NCI-H1930 (cell line): Measurements from ENCODE around the gene CASK.
"Not testable (repeated sequence)": the region's sequence is repeated elsewhere in the genome, so short reads cannot be mapped to it uniquely, and the experiment has no call there.

Experiments used
- DNase-seq, 2 experiments: peaks; one replicate each; lab custom pipeline; 2025; lab: John Stamatoyannopoulos, UW

CASK gene

DNA sequence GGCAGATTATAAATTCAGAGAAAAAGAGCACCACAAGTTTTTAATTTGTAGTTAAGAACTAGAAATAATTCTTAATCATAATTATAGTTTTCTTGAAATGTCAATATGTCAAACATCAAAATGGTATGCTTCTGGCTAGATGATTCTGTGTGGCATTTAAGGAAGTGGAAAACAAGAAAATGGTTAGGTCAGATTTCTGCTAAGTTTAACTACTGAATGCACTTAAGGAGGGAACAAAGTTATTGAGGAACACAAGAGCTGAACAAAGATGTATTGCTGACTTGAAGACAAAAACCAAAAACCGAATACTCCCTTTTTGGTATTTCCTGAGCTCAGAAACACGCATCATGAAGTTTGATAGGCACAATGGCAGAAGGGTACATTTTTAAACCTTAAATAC is 293.3 kb downstream of the CASK start:
- no peak for DNase-seq

DNA sequence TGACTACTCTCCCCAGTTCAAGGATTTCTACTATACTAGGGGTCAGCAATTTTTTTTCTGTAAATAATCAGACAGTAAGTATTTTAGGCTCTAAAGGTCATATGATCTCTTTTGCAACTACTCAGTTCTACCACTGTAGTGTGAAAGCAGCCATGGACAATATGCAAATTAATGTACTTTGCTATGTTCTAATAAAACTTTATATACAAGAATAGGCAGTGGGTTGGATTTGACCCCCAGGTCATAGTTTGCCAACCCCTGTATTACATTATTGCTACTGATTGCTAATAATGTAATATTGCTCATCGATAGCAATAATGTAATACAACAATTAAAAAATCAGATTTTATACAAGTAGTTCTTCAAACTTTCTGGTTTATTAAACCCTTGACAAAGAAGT is 293.8 kb downstream of the CASK start:
- DNase-seq, result no peak

DNA sequence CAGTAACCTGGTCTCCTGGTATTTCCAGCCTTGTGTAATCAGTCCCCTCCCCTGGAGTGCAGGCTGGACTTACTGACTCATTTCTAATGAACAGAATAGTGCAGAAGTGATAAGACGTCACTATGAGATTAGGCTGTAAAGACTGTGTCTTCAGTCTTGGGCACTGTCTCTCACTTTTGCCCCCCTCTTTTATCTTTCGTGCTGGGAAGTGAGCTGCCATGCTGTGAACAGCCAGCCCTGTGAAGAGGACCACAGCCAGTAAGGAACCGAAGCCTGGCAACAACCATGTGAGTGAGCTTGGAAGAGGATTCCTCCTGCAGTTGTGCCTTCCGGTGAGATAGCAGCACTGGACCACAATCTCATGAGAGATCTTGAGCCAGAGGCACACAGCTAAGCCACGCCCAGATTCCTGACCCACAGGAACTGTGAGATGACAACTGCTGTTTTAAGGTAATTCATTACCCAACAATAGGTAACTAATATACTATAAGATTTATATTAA is 302.1 kb downstream of the CASK start:
- DNase-seq, result no peak

DNA sequence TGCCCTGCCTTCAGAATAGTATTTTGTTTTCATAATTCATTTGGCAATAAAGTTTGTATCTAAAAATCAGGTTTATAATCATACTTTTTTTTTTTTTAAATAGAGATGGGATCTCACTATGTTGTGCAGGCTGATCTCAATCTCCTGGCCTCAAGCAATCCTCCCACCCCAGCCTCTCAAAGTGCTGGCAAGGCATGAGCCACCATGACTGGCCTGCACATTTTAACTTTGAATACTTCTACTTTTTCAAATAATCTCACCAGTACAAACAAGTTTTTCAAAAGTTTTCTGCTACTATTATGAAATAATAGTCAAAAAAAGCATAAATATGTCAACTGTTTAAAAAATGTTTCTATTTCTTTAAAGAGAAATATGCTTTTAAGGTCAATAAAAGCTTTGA is 304.1 kb downstream of the CASK start:
- no peak for DNase-seq

DNA sequence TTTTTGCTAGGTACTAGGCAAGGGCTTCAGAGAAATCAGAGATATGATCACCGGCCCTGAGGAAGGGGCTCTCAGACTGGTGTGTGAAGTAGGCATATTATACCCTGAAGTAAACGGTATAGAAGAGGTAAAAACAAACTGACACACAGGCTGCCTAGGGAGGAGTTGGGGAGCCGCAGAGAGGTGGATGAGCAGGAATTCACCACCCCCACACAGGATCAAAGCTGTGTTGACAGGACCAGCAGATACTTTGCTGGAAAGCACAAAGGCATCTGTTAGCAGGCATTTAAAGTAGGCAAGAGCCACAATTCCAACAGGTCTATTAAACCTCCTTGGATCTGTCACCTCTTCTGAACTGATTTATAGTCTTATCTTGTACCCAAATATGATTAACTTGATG is 306.4 kb downstream of the CASK start:
- no peak for DNase-seq

DNA sequence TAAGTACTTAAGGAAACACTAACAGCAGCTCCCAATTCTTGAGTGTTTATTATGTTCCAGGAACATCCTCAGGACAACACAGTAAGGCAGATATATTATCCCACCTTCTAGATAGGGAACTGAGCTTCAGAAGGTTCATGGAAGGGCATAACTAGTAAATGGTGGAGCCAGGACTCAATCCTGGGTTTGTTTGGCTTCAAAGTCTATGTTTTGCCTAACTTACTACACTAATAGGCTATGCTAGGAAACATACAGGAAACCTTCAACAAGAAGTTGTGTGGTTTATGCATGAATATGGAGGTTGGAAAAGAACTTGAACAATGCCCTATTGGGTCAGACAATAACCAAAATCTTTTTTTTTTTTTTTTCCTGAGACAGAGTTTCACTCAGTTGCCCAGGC is 307.1 kb downstream of the CASK start:
- no peak for DNase-seq

DNA sequence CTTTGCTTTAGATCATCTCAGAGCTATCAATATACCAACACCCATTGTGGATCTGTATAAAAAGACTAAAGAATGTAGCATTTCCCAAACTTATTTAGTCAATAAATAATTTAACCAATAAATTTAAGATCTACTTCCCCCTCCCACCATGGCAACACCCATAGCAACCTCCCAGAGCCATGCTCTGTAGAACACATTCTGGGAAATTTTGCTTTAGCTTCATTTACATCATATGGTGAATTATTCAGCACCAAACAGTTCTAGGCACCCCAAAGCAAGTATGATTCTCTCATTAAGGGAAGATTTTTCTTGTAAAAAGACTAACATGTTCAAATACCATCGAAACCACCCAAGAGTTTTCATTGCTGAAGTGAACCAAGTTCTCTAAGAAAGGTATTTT is 315.1 kb downstream of the CASK start:
- DNase-seq, result no peak

DNA sequence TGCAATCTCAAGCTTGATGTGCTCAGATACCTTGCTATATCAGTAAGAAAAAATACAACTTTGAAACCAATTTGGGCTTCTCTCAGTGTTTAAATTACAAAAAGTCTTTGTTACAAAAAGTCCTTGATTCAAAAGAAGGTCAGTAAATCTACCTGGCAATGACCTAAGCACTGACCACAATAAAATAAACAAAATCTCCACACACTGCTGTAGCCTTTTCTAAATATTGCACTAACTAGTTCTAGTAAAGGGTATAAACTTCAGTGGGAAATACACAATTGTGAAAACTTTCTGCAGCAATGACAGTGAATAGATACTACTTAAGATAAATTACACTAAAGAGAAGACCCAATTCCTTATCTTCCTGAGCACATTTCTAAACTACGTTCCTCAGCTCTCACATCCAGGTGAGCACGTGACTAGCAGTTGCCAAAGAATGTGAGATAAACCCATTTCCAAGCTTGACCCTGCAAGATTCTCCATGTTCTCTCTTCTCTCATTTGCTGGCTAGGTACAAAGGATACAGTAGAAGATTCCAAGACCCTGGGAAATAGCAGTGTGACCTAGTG is 316.0 kb downstream of the CASK start:
- no peak for DNase-seq

DNA sequence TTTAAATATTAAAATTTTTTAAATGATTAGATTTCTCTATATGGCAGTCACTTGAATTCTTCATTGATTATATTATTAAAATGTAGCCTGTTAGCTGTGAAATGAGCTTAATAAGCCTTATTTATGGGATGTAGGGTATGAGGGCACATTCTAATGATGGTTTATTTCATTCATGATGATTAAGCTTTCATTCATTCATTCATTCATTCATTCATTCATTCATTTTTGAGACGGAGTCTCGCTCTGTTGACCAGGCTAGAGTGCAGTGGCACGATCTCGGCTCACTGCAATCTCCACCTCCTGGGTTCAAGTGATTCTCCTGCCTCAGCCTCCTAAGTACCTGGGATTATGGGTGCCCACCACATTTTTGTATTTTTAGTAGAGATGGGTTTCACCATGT is 317.3 kb downstream of the CASK start:
- not testable (repeated sequence) for DNase-seq

DNA sequence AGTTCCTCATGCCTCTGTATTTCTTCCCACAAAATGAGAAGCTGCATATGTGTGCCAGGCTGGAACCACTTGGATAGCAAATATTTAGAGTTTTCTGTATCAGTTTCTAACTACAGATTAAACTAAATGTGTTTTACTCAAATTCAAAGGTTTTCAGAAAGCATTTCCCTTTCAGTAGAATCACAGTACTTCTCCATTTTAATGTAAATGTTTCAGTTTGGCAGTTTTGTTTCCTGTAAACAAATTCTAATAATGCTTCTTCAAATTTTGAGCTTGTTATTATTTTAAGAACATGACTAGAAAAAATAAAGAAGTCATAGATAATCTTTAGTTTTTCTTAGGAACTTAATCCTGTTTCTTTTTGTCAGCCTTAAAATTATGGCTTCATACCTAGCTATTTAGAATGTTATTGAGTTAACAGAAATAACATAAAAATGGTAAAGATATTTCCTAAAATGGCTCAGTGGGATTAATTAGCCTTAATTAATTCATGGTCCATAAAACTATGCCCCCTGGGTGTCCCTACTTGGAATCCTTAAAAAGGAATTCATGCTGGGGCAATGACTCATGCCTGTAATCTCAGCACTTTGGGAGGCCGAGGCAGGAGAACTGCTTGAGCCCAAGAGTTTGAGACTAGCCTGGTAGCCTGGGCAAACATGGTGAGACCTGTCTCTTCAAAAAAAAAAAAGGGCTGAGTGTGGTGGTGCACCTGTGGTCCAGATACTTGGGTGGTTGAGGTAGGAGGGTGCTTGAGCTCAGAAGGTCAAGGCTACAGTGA is 318.4 kb downstream of the CASK start:
- DNase-seq, result no peak

DNA sequence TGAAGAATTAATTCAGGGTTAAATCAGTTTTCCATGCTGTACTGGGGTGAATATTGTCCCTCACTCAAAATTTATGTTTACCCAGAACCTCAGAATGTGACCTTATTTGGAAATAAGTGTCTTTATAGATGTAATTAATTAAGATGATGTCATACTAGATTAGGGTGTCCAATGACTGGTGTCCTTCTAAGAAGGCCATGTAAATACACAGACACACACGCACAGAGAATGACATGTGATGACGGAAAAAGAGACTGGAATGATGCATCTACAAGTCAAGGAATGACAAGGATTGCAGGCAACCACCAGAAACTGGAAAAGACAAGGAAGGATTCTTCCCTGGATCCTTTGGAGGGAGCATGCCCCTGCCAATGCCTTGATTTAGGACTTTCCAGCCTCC is 319.2 kb downstream of the CASK start:
- DNase-seq, result no peak

DNA sequence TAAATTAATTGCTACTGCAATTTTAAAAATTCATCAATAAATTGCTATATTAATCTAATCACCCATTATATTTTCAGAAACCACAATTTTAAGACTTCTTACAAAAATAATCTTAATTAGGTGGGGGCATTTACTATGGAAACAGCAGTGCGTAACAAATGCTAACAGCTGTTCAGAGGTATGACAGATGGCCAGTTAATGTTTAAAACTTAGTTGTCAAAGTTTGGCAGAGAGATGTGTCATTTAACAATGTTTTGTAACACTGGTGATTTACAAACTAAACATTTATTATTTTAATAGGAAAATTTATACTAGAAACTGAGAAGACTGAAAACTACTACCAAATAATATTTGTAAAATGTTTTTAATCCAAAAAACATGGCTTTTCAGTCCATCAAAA is 319.8 kb downstream of the CASK start:
- DNase-seq, result no peak

DNA sequence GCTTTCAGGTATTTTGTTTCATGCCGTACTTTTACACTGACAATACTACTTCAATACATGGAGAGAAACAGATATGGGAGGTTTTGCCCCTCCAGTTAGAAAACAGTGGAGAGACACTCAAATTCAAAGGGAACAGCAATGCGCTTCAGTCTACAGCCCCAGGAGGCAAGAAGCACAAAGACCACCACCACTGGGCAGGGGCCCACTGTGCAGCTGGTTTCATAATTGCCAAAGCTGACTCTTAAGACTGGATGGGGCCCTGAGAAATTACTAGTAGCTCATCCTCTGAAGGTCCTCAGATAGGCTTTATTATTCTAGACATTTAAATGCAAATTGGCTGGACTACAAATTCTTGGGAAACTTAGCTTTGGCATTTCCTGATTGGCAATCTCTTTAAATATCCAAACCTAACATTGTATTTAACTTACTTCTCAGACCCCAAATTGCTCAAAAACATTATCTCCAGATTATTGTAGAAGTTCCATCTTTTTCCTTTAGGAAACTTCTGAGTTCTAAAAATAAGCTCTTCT is 320.5 kb downstream of the CASK start:
- DNase-seq, result no peak

DNA sequence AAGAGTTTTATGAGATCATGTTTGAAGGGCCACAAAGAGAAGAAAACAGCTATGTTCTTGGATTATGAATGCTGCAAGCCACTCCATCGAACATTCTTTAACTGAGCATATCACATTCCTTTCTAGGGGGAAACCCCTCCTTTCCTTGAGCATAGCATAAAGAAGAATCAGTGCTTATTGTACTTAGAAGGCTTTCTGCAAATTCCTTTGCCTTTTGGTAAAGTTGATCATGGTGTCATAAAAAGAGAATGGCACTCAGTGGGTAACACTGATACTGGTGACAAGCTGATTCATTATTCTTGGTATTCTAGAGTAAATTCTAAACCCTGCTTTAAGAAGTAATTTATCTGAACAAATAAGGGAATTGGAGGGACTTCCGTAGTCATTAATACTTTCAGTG is 323.1 kb downstream of the CASK start:
- no peak for DNase-seq

DNA sequence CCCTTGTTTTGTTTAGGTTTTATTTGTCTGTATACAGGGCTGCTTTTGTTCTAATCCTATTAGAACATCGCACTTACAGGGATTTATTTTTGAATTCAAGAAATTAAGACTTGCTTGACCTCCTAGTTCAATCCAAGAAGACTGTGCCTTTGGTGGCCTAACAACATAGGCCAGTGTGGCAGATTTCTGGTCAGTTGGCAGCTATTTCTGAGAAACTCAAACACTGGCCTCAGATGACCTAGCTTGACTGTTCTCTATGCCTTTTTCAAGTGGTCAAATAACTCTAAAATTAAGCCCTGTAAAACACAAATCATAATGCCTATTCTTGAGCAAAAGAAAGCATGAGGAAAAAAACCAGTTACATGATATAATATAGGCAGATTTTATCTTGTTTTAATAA is 323.8 kb downstream of the CASK start:
- no peak for DNase-seq

DNA sequence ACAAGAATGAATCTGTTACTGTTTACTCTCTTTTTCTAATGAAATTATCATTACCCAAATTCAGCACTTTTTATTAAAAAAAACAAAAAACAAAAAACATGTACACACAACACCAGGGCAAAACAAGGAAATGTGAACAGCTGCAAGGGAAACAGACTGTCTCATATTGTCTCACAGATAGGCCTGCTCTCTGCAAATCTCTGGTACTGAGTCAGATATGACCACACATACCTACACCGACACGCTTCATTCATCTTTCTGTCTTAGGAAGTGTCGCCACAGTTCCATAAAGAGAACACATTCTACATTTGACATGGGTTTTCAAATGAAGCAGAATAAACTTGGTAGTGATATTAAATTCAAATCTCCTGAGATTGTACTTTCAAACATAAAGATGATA is 326.8 kb downstream of the CASK start:
- no peak for DNase-seq

DNA sequence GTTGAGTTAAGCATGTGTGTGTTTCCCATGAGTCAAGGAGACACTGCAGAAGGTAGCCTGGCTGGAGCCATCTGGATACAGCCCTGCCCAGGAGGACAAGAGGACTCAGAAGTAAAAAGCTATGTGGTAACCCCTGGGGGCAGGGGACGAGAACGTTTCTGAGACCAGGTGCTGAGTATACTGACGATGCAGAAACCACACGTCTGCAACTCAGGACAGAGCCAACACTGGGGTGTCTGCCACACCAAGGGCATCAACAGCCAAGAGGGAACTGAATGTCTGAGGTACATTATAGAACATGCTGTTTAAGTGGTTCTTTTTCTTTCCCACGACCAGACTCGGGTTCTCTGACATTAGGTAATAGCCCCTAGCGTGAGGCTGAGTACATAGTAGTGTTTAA is 328.7 kb downstream of the CASK start:
- DNase-seq, result no peak

DNA sequence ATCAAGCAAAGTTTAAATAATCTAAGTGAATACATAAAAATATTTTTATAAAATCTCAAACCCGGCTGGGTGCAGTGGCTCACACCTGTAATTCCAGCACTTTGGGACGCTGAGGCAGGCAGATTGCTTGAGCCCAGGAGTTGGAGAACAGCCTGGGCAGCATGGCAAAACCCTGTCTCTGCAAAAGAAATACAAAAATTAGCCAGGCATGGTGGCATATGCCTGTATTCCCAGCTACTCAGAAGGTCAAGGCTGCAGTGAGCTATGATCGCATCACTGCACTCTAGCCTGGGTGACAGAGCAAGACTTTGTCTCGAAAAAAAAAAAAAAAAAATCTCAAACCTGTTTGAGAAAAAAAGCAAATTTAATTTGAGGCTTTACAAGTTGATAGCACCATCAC is 331.4 kb downstream of the CASK start:
- DNase-seq, result no peak

DNA sequence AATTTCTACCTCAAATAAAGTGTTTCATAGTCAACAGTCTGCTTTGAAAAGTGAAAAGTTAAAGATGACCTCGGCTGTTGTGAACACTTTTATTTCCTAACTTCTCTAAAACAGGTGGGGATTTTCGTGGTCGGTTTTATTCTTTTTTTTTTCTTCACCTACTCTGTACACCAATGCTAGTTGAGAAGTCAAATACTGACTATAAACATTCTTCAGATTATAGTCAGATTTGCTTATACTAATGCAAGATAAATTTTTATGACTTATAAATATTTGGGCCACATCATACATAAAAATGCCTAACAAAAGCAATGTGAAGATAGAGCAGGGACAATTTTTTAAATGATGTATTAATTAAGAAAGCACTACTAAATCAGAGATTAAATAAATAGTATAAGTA is 332.7 kb downstream of the CASK start:
- DNase-seq, result no peak

DNA sequence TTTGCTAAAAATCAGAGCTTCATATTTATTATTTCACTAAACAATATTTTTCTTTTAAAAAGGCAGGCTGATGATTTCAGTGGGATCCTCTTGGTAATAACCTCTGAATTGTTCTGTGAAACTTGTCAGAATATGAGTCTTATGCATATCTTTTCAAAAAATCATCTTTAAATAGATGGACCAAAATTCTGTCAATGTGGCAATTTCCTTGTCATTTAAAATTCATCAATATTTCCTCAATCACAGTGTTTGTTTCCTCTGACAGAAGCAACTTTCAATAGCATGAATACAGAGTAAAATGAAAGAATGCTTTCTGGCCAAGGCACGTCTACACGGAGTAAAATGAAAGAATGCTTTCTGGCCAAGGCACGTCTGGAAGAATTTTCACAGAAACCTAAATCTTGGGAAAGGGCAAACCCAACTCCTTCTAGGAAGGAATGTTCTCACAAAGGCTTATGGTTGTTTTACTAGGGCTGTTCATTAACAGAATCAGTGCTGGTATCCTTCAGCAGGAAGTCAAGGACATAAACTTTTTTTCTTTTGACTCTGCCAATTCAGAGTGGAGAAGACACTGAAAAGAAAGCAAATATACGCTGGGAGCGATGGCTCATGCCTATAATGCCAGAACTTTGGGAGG is 333.6 kb downstream of the CASK start:
- no peak for DNase-seq

DNA sequence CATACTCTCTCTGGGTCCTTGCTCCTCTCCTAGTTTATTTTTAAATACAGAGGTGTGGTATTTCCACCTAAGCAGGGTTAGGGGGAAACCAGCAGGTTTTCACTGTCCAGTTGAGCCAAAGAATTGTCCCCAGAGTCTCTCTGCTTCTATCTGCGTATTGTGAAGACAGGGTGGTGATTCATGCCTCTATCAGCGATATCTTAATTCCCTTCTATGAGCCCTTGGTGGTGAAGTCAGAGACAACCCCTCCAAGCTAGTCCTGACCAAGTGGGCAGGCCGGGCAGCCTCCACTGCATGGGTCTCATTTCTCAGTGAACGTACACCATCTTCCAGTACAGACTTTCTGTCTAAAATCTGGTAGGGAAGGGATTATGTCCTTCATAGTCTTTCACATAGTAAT is 335.1 kb downstream of the CASK start:
- DNase-seq, result no peak

DNA sequence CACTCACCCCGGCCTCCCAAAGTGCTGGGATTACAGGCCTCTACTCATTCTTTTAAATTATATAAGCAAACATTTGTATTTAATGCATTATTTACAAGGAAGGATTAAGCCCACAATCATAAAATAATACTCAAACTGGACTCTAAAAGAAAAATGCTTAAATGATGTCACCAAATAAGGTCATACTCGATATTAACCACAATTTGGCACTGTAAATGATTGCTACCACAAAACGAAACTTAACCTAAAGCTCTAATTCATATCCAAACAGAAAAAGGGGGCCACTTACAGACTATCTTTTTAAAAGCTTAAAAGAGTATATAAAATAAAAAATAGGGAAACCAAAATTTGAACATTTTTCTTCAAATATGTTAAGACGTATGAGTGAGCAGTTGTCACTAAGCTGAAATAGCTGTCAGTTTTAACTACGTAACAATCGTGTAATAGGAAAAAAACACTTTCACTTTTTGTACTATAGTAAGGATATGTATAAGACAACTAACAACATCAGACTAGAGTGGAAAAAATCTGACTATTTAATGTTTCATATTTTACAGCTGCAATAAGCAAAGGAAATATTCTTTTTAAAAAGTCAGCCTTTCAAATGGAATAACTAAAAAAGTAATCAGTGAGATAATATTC is 342.8 kb downstream of the CASK start:
- no peak for DNase-seq

DNA sequence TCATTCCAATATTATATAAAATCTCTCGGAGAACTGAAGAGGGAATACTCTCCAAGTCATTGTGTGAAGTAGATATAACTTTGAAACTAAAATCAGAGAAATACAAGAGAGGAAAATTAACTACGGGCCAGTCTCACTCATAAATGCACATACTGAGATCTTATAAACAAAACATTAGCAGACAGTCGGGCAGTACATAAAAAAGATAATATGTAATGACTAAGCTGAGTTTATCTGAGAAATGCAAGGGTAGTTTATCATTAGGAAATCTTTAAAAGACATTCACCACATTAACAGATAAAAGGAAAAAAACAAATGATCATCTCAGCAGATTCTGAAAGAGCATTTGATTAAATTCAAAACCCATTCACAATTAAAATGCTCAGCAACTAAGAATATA is 359.5 kb downstream of the CASK start:
- no peak for DNase-seq
